HG02571 (cell line): ENCODE results near the gene TMTC1.

ENCODE experiments used
- ATAC-seq: cut with Tn5 transposase; IDR thresholded peaks from one replicate; pipeline ENCODE4 v1.9.1; 2021; ENCODE audit warnings: mild to moderate bottlenecking, moderate library complexity; ENCODE audit not compliant: unreplicated experiment

Gene TMTC1

DNA sequence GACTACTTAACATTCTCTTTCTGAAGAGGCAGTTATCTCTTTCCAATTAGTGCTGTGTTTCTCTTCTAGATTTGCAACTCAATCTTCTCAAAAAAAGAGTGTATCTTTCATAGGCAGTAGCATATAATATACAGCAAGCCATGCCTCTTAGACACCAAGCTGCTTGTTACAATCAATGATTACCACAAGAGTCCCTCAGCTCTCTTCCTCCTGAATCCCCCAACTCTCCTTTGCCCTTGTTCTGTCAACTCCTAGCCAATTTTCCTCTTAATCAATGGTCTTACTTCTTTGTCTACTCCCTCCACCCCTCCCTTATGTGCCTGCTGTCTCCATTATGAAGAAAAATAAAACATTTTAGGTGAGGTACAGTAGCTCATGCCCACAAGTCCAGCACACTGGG lies 2.6 kb downstream of the TMTC1 start:
- no peak for ATAC-seq

DNA sequence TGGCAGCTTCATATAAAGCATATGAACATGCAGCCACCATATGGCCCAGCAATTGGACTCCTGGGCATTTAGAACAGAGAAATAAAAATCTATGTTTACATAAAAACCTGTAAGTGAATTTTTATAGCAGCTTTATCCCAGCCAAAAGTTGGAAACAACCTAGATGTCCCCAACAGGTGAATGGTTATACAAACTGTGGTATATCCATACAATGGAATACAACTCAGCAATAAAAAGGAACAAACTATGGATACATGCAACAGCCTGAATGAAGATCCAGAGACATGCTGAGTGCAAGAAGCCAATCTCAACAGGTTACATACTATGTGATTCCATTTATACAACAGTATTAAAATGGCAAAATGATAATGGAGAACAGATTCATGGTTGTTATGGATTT lies 3.7 kb downstream of the TMTC1 start:
- ATAC-seq, result no peak

DNA sequence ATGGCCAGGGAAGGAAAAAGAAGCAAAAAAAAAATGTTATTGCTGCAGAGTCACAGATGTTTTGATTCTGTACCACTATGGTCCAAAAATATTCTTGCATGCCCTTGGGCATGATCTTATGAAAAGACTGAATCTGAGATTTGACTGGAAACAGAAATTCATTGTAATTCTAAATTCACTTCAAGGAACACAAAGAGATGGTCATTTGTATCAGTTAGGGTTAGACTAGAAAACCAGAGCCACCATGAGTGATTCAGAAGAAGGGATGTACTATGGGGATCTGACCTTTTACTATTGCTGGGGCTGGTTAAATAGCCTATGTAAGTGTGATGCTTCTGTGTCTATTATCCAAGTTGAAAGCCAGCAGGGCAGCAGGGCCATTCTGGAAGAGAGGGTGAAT lies 5.2 kb downstream of the TMTC1 start:
- no peak for ATAC-seq

DNA sequence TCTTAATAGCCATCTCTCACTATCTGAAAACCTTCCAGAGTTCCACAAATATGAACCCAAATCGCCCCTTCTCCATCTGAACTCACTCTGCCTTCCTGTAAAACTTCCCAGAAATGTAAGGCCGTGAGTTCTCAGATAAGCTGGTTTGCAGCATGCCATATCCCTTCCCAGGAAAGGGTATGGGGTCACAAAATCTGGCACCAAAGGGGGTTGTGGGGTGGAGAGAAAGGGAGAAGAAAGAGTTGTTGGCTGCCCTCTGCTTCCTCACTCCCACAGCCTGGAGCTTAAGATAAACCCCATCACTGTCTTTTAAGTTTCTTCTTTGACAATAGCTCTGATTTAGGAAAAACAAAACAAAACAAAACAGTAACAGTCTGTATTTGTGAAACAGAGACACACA lies 10.7 kb downstream of the TMTC1 start:
- no peak for ATAC-seq

DNA sequence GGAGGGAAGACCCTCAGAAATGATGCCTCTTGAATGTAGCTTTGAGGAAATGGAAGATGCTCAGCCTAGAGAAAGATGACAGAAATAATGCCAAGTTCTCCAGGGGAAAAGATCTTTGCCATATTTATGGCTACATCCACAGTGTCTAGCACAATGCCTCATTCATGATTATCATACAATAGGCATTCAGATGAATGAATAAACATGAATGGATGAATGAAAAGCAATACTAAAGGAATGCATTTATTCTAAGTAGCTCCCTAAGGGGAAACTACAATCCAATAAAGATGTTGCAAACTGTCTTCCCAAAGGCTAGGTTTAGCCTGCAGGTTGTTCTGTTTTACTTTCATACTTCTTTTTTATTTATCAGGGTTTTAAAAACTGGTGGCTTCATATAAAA lies 12.0 kb downstream of the TMTC1 start:
- ATAC-seq, result no peak

DNA sequence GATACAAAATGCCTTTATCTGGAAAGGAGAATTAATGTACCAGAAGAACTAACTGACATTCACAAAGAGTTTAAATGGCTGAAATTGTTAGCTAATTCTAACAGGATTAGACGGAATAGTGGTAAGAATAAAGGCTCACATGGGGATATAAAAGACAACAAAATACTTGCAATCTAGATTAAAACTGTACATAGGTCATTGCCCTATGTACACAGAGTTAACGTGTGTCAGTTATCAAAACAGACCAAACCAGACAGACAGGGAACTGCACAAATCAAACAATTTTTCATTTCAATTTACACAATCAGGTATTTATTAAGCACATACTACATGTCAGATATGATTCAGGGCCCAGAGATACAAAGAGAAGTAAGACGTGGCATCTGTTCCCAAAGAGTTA lies 12.6 kb downstream of the TMTC1 start:
- no peak for ATAC-seq

DNA sequence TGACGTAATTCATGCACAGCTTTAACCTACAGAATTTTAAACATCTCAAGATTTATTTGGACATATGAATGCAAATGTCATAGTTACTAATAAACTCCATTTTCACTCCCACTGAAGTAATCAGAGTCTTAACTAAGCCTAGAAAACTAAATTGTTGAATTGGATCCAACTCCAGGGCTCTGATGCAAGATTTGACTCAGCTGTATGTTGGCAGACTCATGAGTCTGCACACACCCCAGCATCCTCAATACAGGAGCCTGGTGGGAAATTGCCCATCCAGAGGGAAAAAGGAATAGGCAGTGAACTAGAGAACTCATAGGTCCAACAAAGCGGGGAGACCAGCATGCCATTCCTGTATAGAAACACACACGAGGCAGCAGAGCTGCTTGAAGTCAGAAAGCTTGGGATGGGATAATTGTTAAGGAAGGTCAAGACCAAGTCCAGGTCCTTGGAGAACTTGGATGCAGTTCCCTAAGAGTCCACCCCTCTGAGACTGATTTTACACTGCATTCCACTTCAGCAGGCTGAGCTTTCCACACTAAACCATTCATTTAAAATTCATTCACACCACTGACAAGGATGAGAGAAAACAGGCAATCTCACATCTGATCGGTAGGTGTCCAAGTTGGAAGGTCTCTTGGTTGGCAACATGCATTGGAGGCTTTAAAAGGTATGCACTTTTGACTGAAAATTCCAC lies 14.4 kb downstream of the TMTC1 start:
- ATAC-seq, result no peak

DNA sequence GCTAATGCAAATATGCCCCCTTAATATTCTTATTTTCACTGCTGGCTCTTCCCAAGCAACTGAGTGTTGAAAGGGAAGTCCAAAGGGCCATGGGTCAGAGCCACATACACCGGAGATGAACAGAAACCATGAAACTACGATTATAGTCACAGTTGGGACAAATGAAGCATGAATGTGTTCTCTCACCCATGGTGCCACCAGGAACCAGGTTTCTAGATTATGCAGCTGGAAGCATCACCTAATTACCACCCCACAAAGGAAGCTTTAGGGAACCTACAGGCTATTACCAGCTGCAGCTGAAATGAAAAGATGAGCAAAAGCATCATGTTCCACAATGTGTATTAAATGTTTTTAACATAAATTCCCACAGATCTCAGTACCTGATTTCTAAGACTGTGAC lies 15.4 kb downstream of the TMTC1 start:
- no peak for ATAC-seq

DNA sequence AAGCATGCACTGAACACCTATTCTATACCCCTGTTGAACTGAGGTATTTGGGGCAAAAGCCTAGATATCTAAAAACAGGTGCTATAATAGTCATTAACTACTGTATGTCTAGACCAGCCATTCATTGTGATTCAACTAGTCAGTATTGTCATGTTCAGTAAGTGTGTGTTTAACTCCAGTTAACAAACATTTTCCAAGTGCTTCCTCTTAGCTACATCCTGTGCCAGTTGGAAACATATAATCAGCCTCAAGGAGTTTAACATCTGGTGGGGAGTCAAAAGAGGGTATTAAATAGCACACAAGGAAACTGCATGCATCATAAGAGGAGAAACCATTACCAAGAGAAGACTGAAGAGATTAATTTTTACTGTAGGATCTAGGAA lies 20.4 kb downstream of the TMTC1 start:
- no peak for ATAC-seq

DNA sequence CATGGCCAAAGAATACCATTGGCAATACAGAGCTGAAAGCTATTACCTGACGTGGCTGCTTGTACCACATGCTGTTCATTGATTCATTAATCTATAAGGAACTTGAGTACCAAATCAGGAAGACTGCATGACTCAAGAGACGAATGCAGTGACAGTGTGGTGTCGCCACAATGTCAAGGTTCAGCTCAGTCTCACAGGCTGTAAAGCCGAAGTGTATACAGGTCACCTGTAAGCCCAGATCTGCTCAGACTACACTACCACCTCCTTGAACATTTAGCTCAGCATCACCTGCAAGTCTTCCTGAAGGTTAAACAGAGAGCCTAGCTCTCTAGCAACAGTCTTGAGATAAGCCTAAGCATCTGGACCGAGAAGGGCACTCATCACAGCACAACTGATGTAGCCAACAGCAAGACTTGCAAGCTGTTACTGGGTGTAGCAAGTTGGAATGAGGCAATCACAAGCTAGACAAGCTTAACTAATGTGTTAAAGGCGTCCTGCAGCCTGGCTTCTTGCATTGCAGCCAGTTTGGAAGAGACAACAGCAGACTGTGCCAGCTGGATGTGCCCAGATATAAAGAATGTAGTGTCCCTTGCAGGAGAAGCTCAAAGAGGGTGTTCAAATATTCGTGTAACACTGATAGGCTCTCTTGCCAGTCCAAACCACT lies 21.0 kb downstream of the TMTC1 start:
- no peak for ATAC-seq

DNA sequence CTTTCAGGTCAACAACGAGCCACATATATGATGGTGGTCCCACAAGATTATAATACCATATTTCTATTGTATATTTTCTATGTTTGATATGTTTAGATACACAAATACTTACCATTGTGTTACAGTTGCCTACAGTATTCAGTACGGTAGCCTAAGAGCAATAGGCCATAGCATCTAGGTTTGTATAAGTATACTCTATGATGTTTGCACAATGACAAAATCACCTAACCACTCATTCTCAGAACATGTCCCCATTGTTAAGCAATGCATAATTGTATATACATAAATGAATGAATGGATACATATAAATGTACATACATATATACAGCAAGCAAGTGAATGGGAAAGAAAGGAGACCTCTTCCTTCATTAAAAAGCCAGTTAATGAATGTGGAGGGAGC lies 23.8 kb downstream of the TMTC1 start:
- ATAC-seq, result no peak

DNA sequence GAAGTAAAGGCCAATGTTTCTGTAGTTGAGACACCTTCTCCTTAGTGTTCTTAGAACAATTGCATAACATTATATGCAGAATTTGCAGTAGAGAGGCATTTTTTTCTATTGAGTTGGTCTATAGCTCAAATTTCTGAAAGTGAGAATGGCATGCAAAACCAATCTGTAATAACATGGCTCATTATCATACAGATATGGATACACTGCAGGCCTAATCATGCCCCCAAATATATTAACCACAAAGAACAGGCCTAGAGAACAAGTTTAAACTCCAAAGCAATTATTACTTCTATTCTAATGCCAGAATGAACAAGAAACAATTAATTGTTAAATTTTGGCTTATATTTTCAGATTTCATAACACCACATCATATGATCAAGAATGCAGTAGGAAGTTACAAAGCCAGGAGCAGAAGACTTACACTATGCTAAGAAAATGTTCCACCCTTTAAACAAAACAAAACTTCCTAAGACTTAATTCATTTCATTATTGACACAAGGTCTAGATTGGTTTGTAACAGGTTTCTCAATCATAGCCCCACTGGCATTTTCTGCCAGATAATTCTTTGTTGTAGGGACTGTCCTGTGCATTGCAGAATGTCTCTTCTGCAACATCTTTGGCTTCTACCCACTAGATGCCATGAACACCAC lies 26.9 kb downstream of the TMTC1 start:
- no peak for ATAC-seq

DNA sequence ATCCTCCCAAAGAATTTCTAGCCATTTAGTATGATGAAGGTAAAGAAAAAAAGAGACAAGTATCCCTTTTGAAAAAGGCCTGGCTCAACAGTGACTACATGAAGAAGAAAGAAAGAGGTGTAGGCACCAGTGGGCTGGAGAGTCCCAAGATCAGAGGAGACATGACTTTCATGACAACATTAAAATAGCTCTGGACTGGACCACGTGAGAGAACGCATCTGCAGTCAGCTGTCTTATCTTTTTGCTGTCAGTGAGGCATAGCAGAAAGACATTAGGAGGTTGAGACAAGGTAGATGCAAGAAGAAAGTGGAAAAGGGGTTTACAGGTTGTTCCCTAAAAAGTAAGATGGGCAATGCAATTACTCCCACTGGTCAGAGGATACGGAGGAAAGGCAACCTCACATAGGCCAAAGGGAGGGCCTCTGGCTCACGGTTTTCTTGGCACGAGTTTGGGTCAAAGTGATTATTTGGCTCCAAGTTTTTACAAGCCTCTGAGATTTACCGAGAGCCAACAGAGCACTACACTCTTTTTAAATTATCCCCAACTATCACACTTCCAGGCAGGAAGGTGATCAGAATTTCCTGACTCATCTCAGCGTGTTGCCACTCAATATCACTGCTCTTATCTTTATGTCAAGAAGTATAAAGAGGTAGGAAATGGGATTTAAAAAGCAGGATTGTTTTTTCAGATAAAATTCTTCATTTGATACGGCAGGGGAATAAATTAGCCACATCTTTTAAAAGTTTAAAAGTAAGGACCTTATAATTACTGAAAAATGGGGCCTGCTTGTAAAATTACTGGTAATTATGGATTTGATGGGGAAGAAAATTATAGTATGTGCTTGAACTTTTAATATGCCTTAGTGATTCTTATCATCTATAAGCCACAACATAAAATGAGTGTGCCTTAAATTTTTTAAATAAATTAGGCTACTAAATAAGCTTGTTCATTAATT lies 29.2 kb downstream of the TMTC1 start:
- no peak for ATAC-seq

DNA sequence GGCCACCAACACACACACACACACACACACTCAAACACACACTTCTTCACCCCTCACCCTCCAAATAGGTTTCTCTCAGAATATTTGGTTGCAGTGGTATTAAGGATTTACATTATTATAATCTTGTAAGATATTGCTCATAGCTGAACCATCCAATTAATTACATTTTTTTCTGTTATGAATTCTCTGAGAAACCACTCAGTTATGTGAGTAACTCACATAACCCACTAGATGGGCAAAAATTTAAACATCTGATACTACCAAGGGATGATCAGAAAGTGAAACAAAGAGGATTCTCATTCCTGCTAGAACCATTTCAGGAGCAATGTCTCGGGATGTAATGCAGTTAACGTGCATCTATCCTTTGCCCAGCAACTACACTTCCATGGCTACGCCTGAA lies 31.6 kb downstream of the TMTC1 start:
- no peak for ATAC-seq

DNA sequence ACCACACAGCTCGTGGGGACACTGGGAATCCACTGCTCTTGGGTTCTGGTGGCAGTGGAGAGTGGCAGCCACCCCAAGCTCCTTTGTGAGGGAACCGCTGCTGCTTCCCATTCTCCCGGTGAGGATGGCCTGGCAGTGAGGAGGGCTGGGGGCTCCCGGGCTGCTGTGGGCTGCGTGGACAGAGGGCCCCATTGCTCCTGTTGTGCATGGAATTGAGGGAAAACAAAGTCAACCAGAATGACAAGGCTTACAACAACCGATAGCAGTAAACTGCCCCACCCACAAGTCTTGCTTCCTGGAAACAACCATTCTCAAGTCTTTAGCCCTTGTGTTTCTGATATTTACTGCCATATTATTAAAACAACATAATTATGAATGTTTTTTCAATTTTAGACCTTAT lies 32.1 kb downstream of the TMTC1 start:
- ATAC-seq, result no peak

DNA sequence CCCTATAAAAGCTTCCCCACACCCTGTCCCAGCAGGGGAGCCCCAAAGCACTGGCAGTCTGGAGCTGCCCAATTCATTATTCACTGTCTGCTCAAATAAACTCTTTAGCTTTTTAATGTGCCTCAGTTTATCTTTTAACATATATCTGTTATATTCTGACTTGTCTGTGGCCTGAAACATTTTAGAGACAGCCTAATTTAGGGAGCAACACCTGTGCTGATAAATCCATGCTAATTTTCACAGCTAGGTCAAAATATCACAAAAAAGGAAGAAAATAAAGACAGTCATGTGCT lies 32.9 kb downstream of the TMTC1 start:
- no peak for ATAC-seq

DNA sequence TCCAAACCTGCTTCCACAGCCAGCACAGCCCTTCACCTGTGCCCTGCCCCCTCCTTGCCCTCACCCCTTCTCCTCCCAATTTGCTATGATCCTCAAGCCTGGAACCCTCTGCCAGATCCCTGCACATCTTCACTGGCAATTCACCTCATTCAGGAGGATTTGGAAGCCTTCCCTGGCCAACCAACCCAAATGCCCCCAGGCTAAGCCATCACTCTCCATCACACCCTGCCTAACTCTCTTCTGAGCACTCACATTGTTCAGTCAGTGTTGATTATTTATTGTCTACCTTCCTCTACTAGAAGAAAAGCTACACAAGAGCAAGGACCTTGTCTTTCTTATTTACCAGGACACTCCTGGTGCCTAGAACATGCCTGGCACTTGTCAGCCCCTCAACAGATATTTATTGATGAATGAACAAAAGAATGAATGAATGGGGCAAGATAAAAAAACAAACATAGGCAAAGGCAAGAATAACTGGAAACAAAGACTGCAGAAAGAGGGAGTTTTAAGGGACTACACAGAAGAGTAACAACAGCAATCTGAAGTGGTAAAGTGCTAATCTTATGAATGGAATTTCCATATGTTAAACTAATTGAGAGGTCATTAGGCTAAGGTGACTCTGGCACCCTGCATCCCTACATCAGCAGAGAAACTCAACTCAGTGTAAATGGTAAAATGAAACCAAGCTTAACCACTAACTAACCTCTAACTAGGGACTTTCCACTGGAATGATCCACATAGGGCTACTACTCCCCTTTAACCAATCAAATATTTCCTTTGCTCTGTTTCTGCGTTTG lies 33.4 kb downstream of the TMTC1 start:
- ATAC-seq, result peak; percentile 67

DNA sequence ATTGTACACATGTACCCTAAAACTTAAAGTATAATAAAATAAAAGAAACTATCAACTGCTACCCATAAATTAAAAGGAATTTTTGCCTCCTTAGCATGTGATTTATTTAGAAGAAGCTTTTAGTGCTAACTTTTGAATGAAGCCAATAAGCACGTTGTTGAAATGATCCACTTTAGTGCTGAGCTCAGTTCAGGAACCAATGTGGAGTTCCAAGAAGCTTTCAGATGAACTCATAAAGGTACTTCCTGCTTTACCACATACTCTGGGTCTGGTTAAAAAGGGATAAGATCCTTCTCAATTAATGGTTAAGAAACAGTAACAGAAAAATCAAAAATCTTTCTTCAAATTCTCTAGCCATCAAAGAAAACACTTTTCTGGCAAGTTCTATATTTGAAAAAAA lies 39.4 kb downstream of the TMTC1 start:
- ATAC-seq, result no peak

DNA sequence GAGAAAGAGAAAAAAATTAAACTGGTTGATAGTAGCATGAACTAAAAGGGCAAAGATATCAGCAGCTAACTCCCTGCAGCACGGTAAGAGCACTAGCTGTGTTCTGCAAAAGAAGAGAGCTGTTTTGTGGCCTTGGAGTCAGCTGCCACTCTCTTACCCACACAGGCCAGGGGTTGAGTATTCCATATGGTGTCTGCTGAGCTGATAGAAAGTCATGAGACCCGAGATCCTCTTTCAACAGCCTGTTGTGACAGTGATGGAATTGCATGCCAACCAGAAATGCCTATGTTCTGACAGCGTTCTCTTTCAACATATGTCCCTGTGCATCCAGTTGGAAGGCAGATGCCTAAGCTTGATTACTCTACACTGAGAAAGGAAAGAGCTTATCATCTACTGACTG lies 39.9 kb downstream of the TMTC1 start:
- ATAC-seq, result no peak

DNA sequence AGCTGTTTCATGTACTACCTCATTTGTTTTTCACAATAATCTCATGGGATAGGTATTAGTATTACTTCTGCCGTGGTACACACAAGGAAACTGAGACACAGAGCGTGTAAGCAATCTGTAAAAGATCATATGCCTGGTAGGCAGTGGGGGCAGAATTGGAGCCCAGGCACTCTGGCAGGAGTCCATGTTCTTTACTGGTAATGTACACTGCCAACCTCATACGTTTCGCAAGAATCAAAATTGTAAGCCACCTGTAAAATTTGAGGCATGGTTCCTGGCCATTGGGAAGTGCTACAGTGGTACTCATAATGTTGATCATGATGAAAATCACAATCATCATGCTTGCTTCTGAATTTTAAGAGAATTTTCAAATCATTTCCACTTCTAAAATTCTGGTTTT lies 40.7 kb downstream of the TMTC1 start:
- no peak for ATAC-seq

DNA sequence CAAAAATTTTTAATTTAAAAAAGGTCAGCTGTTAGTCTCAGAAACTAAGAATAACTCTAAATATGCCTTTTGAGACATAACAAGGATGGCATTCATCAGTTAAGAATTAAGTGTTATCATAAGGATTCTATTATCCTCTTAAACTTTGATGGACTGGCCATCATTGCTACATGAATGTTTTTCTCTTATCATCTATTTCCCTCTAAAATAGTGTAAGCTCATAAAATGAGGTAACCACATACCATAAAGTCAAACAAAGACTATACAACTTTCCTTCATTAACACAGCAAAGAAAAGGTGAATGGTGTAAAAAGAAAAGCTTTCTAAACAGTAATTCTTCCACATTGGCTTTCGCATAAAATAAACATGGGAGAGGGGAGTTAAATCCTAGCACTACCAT lies 41.1 kb downstream of the TMTC1 start:
- no peak for ATAC-seq
